Fibroblast of lung (primary cell): ENCODE results near the gene ZBP1. TPM values are rescaled to one million over a fixed set of nuclear protein-coding genes. Genes with fewer than 3 reads are reported as not detected.

ENCODE experiments used
- DNase-seq, 2 donors: peaks; one replicate each; pipeline versions ENCODE4 v3.0.0 to v3.0.0-alpha.2; 2010; ENCODE audit warnings: low read depth in 2 of 2
- H2AFZ ChIP-seq: 2 replicates; pipeline ENCODE4 v1.5.1; 2012; ENCODE audit warnings: low read length, control low read depth, inconsistent platforms
- H3K27ac ChIP-seq: 2 replicates; pipeline ENCODE4 v1.5.1; 2011; ENCODE audit warnings: low read length, control low read depth; ENCODE audit not compliant: insufficient read depth
- H3K27me3 ChIP-seq: 2 replicates; pipeline ENCODE4 v1.5.1; 2011; ENCODE audit warnings: mild to moderate bottlenecking, low read length; ENCODE audit not compliant: control insufficient read depth, insufficient read depth
- H3K36me3 ChIP-seq: 2 replicates; pipeline ENCODE4 v1.5.1; 2011; ENCODE audit warnings: low read length; ENCODE audit not compliant: control insufficient read depth, insufficient read depth
- H3K4me1 ChIP-seq: 2 replicates; pipeline ENCODE4 v1.5.1; 2011; ENCODE audit warnings: low read length; ENCODE audit not compliant: control insufficient read depth, insufficient read depth; ENCODE audit errors: extremely low read depth
- H3K4me2 ChIP-seq: 2 replicates; pipeline ENCODE4 v1.5.1; 2011; ENCODE audit warnings: low read length, control low read depth; ENCODE audit not compliant: insufficient read depth; ENCODE audit errors: extremely low read depth
- H3K4me3 ChIP-seq, 4 experiments: fragments of 200-600 bp in 1 of 4; sonication (generic) in 1 of 4; replicated peaks in 1 of 4; 2 replicates each; pipeline ENCODE4 v1.5.1; 2011 to 2016; ENCODE audit warnings: low read length in 4 of 4, low read depth in 3 of 4, mild to moderate bottlenecking in 3 of 4, control low read depth in 2 of 4, inconsistent platforms in 1 of 4, mixed read lengths in 1 of 4; ENCODE audit not compliant: insufficient read depth in 1 of 4; ENCODE audit errors: control extremely low read depth in 1 of 4
- H3K79me2 ChIP-seq: 2 replicates; pipeline ENCODE4 v1.5.1; 2012; ENCODE audit warnings: mild to moderate bottlenecking, low read length, inconsistent platforms; ENCODE audit not compliant: control insufficient read depth, insufficient read depth
- H3K9ac ChIP-seq: 2 replicates; pipeline ENCODE4 v1.5.1; 2011; ENCODE audit warnings: mild to moderate bottlenecking, low read length, control low read depth; ENCODE audit not compliant: insufficient read depth
- H3K9me3 ChIP-seq: 2 replicates; pipeline ENCODE4 v1.5.1; 2012; ENCODE audit warnings: low read depth, low read length; ENCODE audit not compliant: control insufficient read depth, insufficient read depth
- H4K20me1 ChIP-seq: 2 replicates; pipeline ENCODE4 v1.5.1; 2011; ENCODE audit warnings: low read length; ENCODE audit not compliant: control insufficient read depth, insufficient read depth; ENCODE audit errors: extremely low read depth
- CTCF ChIP-seq, 2 donors: IDR thresholded peaks in 1 of 2; conservative IDR thresholded peaks in 1 of 2; 1 replicate in 1 of 2; 2 replicates in 1 of 2; pipeline ENCODE4 v1.5.1; 2011 to 2012; ENCODE audit warnings: low read length in 2 of 2, control low read depth in 1 of 2, inconsistent platforms in 1 of 2, low read depth in 1 of 2, mild to moderate bottlenecking in 1 of 2
- EZH2 ChIP-seq: IDR thresholded peaks from 2 replicates; pipeline ENCODE4 v1.5.1; 2012; ENCODE audit warnings: low read length, control low read depth, mild to moderate bottlenecking; ENCODE audit errors: missing control alignments
- polyA plus RNA-seq, 2 donors: library from polyadenylated mRNA; depleted of rRNA in 1 of 2; stranded (reverse) in 1 of 2; unstranded in 1 of 2; fragments of >200 nt; gene quantifications; 2 replicates each; pipeline ENCODE4 v1.2.1, GENCODE V29; 2011 to 2012; ENCODE audit warnings: missing spikeins in 1 of 2
- total RNA-seq: library from RNA; depleted of rRNA; stranded (reverse); fragments of >200 nt; gene quantifications from 2 replicates; pipeline ENCODE4 v1.2.1, GENCODE V29; 2014

Gene ZBP1
- total and polyA plus RNA-seq, 2 donors (not counting 1 experiment from before 2014, with no cell fraction given): not detected

DNA sequence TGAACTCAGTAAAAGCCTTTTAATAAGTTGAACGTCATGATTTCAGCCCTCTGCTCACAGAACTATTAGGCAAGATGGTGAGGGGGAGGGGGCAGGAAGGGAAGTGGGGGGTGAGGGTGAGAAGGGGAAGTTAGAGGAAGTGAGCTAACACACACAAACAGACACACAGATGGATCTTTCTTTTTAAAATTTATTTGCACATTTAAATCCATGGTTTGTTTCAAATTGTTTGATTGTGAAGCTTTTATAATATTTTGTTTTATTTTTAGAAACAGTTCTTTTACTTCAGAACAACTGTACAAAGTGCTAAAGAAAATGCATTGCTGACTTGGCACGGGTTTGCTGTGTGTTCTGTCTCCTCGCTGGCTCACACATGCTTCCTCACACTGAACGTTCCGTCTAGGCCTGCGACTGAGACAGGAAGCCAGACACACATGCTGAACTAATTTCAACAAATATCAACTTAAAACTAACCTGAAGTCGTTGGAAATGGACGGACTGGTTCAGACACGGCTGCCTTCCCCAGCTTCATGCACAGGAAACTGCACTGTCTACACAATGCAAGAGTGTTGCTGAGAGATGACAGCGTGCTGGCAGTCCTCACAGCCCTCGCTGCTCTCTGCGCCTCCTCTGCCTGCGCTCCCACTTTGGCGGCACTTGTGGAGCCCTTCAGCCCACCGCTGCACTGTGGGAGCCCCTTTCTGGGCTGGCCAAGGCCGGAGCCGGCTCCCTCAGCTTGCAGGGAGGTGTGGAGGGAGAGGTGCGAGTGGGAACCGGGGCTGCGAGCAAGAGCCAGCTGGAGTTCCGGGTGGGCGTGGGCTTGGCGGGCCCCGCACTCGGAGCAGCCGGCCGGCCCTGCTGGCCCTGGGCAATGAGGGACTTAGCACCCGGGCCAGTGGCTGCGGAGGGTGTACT is 8.1 kb upstream of the ZBP1 start:
- H3K4me3 ChIP-seq: peak overlapping the region in 1 of 4 experiments; percentile 6
- no peaks in the 10 kb centered on the region for H3K27me3 ChIP-seq
- H3K4me2 ChIP-seq: peak overlapping the region; percentile 32
- H3K27ac ChIP-seq: no peak overlapping the region
- no peaks in the 10 kb centered on the region for H4K20me1 ChIP-seq
- DNase-seq: peak; percentile 16 to 74
- no peak for TF ChIP-seq EZH2
- TF ChIP-seq CTCF (conservative IDR thresholded peaks at IDR 0.05 in 1 of 2, IDR thresholded peaks at IDR 0.05 in 1 of 2; ENCODE audit: low read depth in 1 of 2, low read length in 2 of 2): no peak
- H3K4me1 ChIP-seq: no peaks in the 10 kb centered on the region
- H3K79me2 ChIP-seq: no peaks in the 10 kb centered on the region
- H3K36me3 ChIP-seq: no peaks in the 10 kb centered on the region
- peak overlapping the region; percentile 71 for H2AFZ ChIP-seq
- no peaks in the 10 kb centered on the region for H3K9me3 ChIP-seq
- no peak overlapping the region for H3K9ac ChIP-seq

DNA sequence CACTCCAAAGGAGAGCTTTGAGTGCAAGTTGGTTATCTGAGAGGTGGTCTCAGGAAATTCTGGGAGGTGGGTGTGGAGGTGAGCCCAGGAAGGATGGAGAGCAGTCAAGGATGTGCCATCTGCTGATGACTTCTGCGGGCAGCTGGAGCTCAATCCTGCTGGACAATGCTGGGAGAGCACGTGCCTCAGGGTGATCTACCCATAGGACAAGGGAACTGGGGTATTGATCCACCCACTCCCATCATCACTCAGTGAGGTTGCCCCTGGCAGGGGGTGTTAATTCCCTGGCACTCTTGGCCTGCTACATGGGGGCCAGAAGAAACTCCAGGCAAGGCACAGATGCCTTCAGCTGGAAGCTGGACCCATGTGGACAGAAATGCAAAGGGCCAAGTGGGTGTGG is 7.1 kb upstream of the ZBP1 start:
- no peak overlapping the region for H2AFZ ChIP-seq
- H3K4me3 ChIP-seq: no peak overlapping the region
- H3K79me2 ChIP-seq: no peaks in the 10 kb centered on the region
- H3K27me3 ChIP-seq: no peaks in the 10 kb centered on the region
- TF ChIP-seq CTCF (conservative IDR thresholded peaks at IDR 0.05 in 1 of 2, IDR thresholded peaks at IDR 0.05 in 1 of 2; ENCODE audit: low read depth in 1 of 2, low read length in 2 of 2): no peak
- TF ChIP-seq EZH2: no peak
- H3K9ac ChIP-seq: no peak overlapping the region
- DNase-seq: no peak
- H3K36me3 ChIP-seq: no peaks in the 10 kb centered on the region
- H3K9me3 ChIP-seq: no peaks in the 10 kb centered on the region
- H3K27ac ChIP-seq: no peak overlapping the region
- H4K20me1 ChIP-seq: no peaks in the 10 kb centered on the region
- H3K4me1 ChIP-seq: no peaks in the 10 kb centered on the region
- H3K4me2 ChIP-seq: no peak overlapping the region

- TF ChIP-seq CTCF (conservative IDR thresholded peaks at IDR 0.05 in 1 of 2, IDR thresholded peaks at IDR 0.05 in 1 of 2; ENCODE audit: low read depth in 1 of 2, low read length in 2 of 2) (no peak), EZH2 (no peak)
Measured at GRCh38 chr20:57625978-57626377, 5.8 kb upstream of the ZBP1 start.

More at GRCh38 chr20:57625978-57626377, 5.8 kb upstream of the ZBP1 start:
- no peaks in the 10 kb centered on the region for H3K9me3 ChIP-seq
- H3K36me3 ChIP-seq: no peaks in the 10 kb centered on the region
- no peaks in the 10 kb centered on the region for H4K20me1 ChIP-seq
- no peak overlapping the region for H2AFZ ChIP-seq
- H3K27me3 ChIP-seq: no peaks in the 10 kb centered on the region
- no peak overlapping the region for H3K27ac ChIP-seq
- H3K4me3 ChIP-seq: no peak overlapping the region
- no peak overlapping the region for H3K9ac ChIP-seq
- DNase-seq: no peak
- H3K4me1 ChIP-seq: no peaks in the 10 kb centered on the region
- H3K79me2 ChIP-seq: no peaks in the 10 kb centered on the region
- H3K4me2 ChIP-seq: no peak overlapping the region
